ENCODE measurements around the gene ZNF518B. TPM values are rescaled to one million over a fixed set of nuclear protein-coding genes. Genes with fewer than 3 reads are reported as not detected.

The ZNF518B gene
- total RNA-seq (2014; rRNA removed; shearing (Covaris generic); ENCODE audit: low replicate concordance) = 3.7 and 4.7 TPM in 2 replicates

GRCh38 chr4:10457255-10457801 lies at the start of gene ZNF518B:
ZNF518B (minus strand) TSS chr4:10457426; CDS start chr4:10446328, 11,098 bp downstream.
- DNase-seq (ENCODE audit: low read depth) = peak; percentile 32
- in situ Hi-C loops (cut with HindIII; ENCODE audit: low pct_unique_long_range_greater_than_20kb, low sequenced_read_pairs) = no loop called here

- DNase-seq (ENCODE audit: low read depth) = no peak
- in situ Hi-C loops (cut with HindIII; ENCODE audit: low pct_unique_long_range_greater_than_20kb, low sequenced_read_pairs) = no loop called here
These were observed 48.9 kb upstream of the ZNF518B start for GRCh38 chr4:10506077-10506476.

- no peak for DNase-seq (ENCODE audit: low read depth)
- in situ Hi-C loops (cut with HindIII; ENCODE audit: low pct_unique_long_range_greater_than_20kb, low sequenced_read_pairs) = no loop called here
These were observed 47.4 kb upstream of the ZNF518B start for GRCh38 chr4:10504570-10505179.

- in situ Hi-C loops (cut with HindIII; ENCODE audit: low pct_unique_long_range_greater_than_20kb, low sequenced_read_pairs) = no loop called here
- no peak for DNase-seq (ENCODE audit: low read depth)
These were observed 45.5 kb upstream of the ZNF518B start for GRCh38 chr4:10502717-10503116.

GRCh38 chr4:10500776-10501175 lies 43.5 kb upstream of the ZNF518B start:
- in situ Hi-C loops (cut with HindIII; ENCODE audit: low pct_unique_long_range_greater_than_20kb, low sequenced_read_pairs) = no loop called here
- DNase-seq (ENCODE audit: low read depth) = no peak

- in situ Hi-C loops (cut with HindIII; ENCODE audit: low pct_unique_long_range_greater_than_20kb, low sequenced_read_pairs) = no loop called here
These were observed 39.0 kb upstream of the ZNF518B start for GRCh38 chr4:10496200-10496599.

GRCh38 chr4:10495651-10496050 lies 38.4 kb upstream of the ZNF518B start:
- in situ Hi-C loops (cut with HindIII; ENCODE audit: low pct_unique_long_range_greater_than_20kb, low sequenced_read_pairs) = no loop called here
- DNase-seq (ENCODE audit: low read depth) = no peak

More at GRCh38 chr4:10496200-10496599, 39.0 kb upstream of the ZNF518B start:
- DNase-seq (ENCODE audit: low read depth) = no peak

- in situ Hi-C loops (cut with HindIII; ENCODE audit: low pct_unique_long_range_greater_than_20kb, low sequenced_read_pairs) = no loop called here
- DNase-seq (ENCODE audit: low read depth) = no peak
These were observed 35.2 kb upstream of the ZNF518B start for GRCh38 chr4:10492464-10492863.

GRCh38 chr4:10491401-10491800 lies 34.2 kb upstream of the ZNF518B start:
- in situ Hi-C loops (cut with HindIII; ENCODE audit: low pct_unique_long_range_greater_than_20kb, low sequenced_read_pairs) = no loop called here
- DNase-seq (ENCODE audit: low read depth) = no peak

- in situ Hi-C loops (cut with HindIII; ENCODE audit: low pct_unique_long_range_greater_than_20kb, low sequenced_read_pairs) = no loop called here
- no peak for DNase-seq (ENCODE audit: low read depth)
These were observed 33.8 kb upstream of the ZNF518B start for GRCh38 chr4:10490996-10491395.

- in situ Hi-C loops (cut with HindIII; ENCODE audit: low pct_unique_long_range_greater_than_20kb, low sequenced_read_pairs) = no loop called here
- no peak for DNase-seq (ENCODE audit: low read depth)
These were observed 25.7 kb upstream of the ZNF518B start for GRCh38 chr4:10482913-10483312.

GRCh38 chr4:10480616-10481015 lies 23.4 kb upstream of the ZNF518B start:
- DNase-seq (ENCODE audit: low read depth) = no peak
- in situ Hi-C loops (cut with HindIII; ENCODE audit: low pct_unique_long_range_greater_than_20kb, low sequenced_read_pairs) = no loop called here

- DNase-seq (ENCODE audit: low read depth) = no peak
These were observed 21.4 kb upstream of the ZNF518B start for GRCh38 chr4:10478621-10479020.

GRCh38 chr4:10470505-10470904 lies 13.3 kb upstream of the ZNF518B start:
- in situ Hi-C loops (cut with HindIII; ENCODE audit: low pct_unique_long_range_greater_than_20kb, low sequenced_read_pairs) = no loop called here
- DNase-seq (ENCODE audit: low read depth) = no peak

More at GRCh38 chr4:10478621-10479020, 21.4 kb upstream of the ZNF518B start:
- in situ Hi-C loops (cut with HindIII; ENCODE audit: low pct_unique_long_range_greater_than_20kb, low sequenced_read_pairs) = no loop called here

GRCh38 chr4:10466161-10466560 lies 8.9 kb upstream of the ZNF518B start:
- in situ Hi-C loops (cut with HindIII; ENCODE audit: low pct_unique_long_range_greater_than_20kb, low sequenced_read_pairs) = no loop called here
- DNase-seq (ENCODE audit: low read depth) = no peak

GRCh38 chr4:10462876-10463275 lies 5.7 kb upstream of the ZNF518B start:
- in situ Hi-C loops (cut with HindIII; ENCODE audit: low pct_unique_long_range_greater_than_20kb, low sequenced_read_pairs) = no loop called here
- no peak for DNase-seq (ENCODE audit: low read depth)

- in situ Hi-C loops (cut with HindIII; ENCODE audit: low pct_unique_long_range_greater_than_20kb, low sequenced_read_pairs) = no loop called here
- no peak for DNase-seq (ENCODE audit: low read depth)
These were observed 4.7 kb upstream of the ZNF518B start for GRCh38 chr4:10461850-10462400.

GRCh38 chr4:10461091-10461849 lies 4.0 kb upstream of the ZNF518B start:
- in situ Hi-C loops (cut with HindIII; ENCODE audit: low pct_unique_long_range_greater_than_20kb, low sequenced_read_pairs) = no loop called here

More at GRCh38 chr4:10461091-10461849, 4.0 kb upstream of the ZNF518B start:
- DNase-seq (ENCODE audit: low read depth) = no peak
